NCI-H524 treated with DMSO at 0.1 percent for 48 hours (cell line): Measurements from ENCODE around the gene MEAK7.

Experiments
- DNase-seq: peaks from one replicate; lab custom pipeline; 2025; lab: John Stamatoyannopoulos, UW

MEAK7 gene

DNA sequence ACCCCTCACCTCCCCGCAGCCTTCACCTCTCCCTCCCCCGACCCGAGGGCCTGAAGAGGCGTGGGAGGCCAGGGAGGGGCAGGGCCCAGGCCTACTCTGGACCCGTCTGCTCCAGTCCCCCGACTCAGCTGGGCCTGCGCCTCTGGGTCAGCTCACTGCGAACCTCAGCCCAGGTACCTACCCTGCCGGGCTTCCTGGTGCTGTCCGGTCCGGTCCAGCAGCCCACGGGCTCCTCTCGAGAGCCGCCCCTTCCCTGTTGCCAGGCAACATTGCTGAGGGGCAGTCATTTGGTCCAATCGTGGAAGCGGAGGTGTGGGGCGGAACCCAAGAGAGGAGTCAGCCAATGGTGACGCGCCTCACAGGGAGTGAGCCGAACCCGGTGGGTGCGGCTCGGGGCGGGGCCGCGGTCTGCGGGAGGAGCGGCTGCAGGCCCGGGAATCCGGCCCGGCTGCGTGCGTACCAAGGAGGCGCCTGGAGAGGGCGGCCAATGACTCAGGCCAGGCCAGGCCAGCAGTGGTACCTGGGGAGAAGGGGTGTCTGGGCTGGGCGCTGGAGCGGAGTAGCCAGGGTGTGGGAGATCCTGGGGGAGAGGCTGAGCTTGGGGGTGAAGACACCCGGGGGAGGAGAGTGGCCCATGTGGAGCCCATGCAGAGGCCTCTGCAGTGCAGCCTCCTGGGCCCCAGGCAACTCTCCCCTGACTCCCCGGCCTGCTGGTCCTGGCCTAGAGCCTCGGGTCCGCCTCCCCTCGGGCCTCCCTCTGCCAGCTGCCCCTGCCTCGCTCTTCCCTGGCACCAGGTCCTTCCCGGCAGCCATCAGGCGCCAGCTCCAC, at the start of gene MEAK7:
TSS of gene MEAK7 (minus strand) at position 240 of the 829 bp plus-strand sequence. CDS start 6,573 bp downstream, outside the sequence.
- no peak for DNase-seq

DNA sequence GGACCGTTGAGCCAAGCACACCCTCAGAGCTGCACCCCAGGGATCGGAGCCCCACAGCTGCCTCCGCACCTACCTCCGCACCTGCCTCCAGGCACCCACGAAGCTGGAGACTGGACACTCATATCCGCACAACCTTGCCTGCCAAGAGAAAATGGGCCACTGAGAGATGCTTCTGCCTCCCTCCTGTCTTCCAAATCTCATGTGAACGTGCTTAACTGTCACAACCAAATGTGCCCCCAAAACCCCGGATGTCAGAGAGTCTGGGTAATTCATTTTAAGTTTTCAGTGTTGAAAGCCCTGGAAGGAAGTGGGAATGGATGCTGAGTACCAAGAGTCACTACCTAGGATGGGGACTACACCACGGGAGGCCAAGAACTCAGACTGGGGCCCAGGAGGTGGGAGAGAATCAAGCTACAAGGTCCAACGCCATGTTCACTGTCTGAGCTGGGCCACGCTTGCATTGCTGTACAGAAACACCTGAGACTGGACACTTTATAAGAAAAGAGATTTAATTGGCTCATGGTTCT, 49.5 kb upstream of the MEAK7 start:
- DNase-seq: no peak

- DNase-seq: no peak
Measured at GRCh38 chr16:84552135-84552534, 47.7 kb upstream of the MEAK7 start.

- no peak for DNase-seq
Measured at GRCh38 chr16:84550096-84550495, 45.6 kb upstream of the MEAK7 start.

- DNase-seq: no peak
Measured at GRCh38 chr16:84548971-84549844, 44.7 kb upstream of the MEAK7 start.

DNA sequence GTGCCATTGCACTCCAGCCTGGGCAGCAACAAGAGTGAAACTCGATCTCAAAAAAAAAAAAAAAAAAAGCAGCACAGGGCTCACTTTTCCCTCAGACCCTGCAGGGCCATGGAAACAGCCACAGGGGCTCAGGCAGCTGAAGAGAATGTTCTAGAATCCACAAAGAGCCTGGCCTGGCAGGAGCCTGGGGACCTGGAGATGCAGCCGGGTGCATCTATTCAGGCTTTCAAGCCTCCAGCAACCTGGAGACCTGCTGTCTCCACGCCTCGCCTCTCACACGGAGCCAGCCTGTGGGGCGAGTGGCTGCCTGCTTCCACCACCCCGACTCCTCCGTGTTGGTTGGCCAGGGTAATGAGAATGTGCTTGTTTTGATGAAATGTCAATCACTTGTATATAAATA, 44.0 kb upstream of the MEAK7 start:
- no peak for DNase-seq

DNA sequence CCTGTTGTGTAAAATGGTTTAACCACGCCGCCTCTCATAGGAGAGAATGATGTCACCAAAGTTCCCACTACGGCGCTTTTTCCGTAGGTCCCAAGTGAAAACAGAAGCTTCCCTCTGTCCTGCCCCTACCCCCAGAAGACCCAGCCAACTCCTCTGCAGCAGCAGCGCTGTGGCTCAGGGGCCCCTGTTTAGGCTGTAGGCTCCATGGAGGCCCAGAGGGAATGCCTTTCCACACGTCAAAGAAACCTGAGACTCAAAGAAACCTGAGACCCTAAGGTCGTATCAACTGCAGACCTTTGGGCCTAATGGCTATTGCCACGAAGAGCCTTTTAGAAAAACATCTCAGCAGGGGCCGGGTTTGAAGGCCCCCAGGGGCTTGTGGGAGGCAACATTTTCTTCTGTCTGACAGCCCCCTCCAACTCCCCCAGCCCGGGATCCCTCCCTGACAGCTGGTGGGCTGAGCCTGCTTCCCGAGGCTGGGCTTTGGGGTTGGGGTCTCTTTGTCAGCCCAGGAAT, 43.1 kb upstream of the MEAK7 start:
- no peak for DNase-seq

DNA sequence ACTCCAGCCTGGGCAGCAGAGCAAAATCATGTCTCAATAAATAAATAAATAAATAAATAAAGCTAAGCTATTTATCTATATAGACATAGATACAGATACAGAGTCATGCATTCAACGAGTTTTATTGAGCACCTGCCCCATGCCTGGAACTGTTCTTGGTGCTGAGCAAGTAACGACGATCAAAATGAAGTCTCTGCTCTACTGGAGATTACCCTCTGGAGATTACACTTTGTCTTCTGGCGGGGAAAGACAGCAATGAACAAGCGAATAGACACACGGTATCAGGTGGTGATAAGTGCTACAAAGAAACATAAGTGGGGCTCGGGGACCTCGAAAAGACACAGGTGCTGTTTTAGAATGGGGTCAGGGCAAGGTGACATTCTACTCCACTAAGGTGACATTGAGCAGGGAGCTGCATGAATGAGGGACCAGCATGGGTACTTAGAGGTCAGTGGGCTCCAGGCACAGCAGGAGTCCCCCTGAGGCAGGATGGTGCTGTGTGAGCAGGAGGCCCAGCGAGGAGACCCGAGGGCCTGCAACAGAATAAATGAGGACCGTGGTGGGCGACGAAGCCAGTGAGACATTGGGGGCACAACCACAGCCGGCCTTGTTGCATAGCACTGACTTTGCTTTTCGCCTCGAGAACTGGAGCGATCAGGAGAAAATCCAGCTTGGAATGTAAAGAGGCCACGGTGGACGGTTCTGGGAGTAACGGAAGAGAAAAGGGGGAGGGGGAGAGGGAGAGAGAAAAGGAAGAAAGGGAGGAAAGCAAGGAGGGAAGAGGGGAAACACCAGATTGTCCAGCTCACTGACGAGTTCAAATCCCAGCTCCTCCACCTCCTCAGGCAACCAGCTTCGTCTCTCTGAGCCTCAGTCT, 42.4 kb upstream of the MEAK7 start:
- DNase-seq: no peak

GRCh38 chr16:84545114-84545737, 40.8 kb upstream of the MEAK7 start:
- peak; percentile 55 for DNase-seq

DNA sequence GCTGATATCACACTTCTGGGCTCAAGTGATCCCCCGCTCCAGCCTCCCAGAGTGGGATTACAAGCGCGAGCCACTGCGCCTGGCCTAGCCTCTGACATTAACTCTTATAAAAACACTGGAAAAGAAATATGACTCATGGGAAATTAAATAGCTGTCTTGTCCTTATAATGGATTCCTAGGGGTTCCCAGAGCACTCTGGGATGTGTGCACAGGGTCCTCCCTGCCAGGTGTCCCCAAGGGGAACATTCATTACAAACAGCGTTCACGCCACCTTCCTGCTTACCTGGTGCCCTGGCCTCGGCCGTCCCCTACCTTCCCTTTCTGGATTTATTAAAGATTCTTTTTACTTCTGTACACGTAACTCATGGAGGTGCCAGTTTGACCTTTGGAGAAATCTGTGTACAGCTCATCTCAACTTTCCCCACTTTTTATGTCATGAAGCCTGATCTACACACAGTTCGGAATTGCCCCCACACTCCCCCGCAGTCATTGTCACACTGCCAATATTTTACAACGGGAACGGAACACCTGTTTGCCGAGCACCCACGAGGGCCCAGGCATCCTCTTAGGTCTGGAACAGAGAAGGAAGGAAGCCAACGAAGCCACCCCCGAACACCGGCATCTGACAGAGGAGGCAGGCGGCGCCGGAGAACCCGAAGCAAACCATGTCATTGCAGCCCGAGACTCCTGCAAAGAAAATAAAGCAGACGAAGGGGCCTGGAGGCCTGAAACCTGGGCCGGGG, 39.7 kb upstream of the MEAK7 start:
- no peak for DNase-seq

GRCh38 chr16:84543253-84543652, 38.8 kb upstream of the MEAK7 start:
- DNase-seq: no peak

GRCh38 chr16:84541999-84542817, 37.7 kb upstream of the MEAK7 start:
- DNase-seq: no peak

- DNase-seq: no peak
Measured at GRCh38 chr16:84540194-84540593, 35.7 kb upstream of the MEAK7 start.

- DNase-seq: no peak
Measured at GRCh38 chr16:84538222-84538840, 33.9 kb upstream of the MEAK7 start.

DNA sequence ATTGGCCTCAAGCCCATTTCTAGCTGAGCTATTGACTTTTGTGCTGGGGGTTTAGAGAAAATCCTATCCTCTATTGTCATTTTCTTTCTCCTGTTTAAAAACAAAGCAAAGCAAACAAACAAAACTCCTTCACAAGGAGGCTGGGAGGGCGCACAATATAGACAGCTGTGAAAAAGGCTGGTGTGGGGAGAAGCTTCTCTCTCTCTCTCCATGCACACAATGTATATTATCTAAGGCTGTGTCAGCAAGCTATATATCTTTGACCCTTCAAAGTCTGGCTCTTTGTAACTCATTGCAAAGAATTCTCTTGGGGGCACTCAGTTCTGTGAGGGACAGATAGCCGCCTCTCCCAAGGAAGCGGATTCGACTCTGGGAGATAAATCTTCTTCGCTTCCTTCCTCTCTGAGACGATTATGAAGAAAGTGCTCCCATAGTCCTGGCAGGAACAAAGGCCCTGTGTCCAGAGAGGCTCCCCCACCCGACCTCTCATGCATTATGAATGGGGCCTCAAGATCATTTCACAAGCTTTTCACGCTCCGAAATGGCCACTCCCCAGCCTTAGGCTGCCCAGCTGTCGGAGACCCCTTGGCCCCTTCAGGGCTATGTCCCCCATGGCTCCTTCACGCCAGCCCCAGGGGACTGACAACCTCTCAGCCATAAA, 33.2 kb upstream of the MEAK7 start:
- no peak for DNase-seq

- no peak for DNase-seq
Measured at GRCh38 chr16:84535851-84536250, 31.4 kb upstream of the MEAK7 start.

- DNase-seq: no peak
Measured at GRCh38 chr16:84535408-84535807, 30.9 kb upstream of the MEAK7 start.

DNA sequence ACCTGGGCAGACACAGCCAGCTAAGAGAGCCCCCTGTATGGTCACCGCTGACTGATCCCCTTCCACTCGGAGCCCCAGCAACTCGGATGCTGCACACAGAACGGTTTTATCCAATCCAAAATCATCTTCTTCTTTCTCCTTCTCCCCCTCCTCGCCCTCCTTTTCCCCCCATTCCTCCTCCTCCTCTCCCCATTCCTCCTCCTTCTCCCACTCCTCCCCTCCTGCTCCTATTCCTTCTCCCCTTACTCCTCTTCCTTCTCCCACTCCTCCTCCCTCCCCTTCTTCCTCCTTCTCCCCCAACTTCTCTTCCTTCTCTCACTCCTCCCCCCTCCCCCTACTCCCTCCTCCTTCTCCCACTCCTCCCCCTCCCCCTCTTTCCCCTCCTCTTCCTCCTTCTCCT, 30.4 kb upstream of the MEAK7 start:
- DNase-seq: no peak
